Regular cardiac myocyte (primary cell): ENCODE measurements around the gene GCSAM. TPM values are rescaled to one million over a fixed set of nuclear protein-coding genes. Genes with fewer than 3 reads are reported as not detected.

Experiments used
- total RNA-seq: library from RNA; depleted of rRNA; stranded (reverse); fragments of >200 nt; gene quantifications from 2 replicates; pipeline ENCODE4 v1.2.3, GENCODE V29; 2014

GCSAM gene
- not detected in 2 replicates for total RNA-seq

GRCh38 chr3:112132975-112133448, at the start of gene GCSAM:
GCSAM (minus strand) TSS chr3:112133248; CDS start chr3:112133120, 128 bp downstream.

DNA sequence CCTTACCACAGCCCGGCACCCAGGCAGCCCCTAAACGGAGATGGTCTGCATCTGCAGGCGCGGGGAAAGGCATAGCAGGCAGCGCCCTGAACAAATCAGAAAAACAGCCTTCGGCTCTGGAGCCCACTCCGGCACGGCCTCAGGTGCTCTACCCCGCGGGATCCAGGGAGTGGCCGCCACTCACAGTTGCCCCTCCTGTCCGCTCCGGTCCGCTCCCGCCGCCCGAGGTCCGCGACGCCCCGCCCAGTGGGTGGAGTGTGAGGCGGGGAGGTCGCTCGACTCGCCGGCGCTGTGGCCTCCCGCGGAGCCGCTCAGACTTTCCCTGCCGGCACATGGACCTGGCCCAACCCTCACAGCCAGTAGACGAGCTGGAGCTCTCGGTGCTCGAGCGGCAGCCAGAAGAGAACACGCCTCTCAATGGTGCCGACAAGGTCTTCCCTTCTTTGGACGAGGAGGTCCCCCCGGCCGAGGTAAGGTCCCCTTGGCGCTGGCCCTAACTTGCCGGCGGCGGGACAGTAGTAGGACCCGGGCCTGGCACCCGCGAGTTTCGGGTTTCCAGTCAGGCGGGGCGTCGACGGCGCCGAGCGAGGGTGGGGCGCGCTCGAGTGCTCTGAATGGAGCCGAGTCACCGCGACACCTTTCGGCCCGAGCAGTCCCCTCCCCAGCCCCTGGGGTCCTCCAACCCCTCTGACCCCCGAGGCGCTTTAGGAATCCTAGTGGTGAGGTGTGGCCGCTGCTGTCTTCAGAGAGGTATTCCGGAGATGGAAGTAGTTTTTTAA, 46.8 kb downstream of the GCSAM start, which contains the start of gene C3orf52:
TSS of gene C3orf52 (plus strand) at position 314 of the 779 bp plus-strand sequence. CDS start at position 333, 19 bp downstream.

Other genes with a start within 250 kb of the GCSAM start
- 43.1 and 53.3 TPM in 2 replicates for gene ABHD10, start 154.2 kb downstream of the GCSAM start, total RNA-seq
- gene TAGLN3, start 134.3 kb downstream of the GCSAM start, total RNA-seq = 0.85 and 8.6 TPM in 2 replicates
- gene TMPRSS7, start 98.5 kb downstream of the GCSAM start, total RNA-seq = not detected in 2 replicates
- 7.9 and 9.3 TPM in 2 replicates for gene C3orf52, start 46.9 kb downstream of the GCSAM start, total RNA-seq
- gene SLC9C1, start 161.0 kb upstream of the GCSAM start, total RNA-seq = 0.56 and 0.77 TPM in 2 replicates
- 24.7 and 25.1 TPM in 2 replicates for gene CD200, start 199.9 kb upstream of the GCSAM start, total RNA-seq